ENCODE measurements around the gene GPR18.
"Not testable (repeated sequence)": the region's sequence is repeated elsewhere in the genome, so short reads cannot be mapped to it uniquely, and the experiment has no call there.

The GPR18 gene

GRCh38 chr13:99227909-99228688, 30.1 kb downstream of the GPR18 start:
- no peak for DNase-seq

- DNase-seq: no peak
Measured at GRCh38 chr13:99227331-99227900, 30.8 kb downstream of the GPR18 start.

GRCh38 chr13:99226513-99226912, 31.7 kb downstream of the GPR18 start:
- DNase-seq: no peak

- no peak for DNase-seq
Measured at GRCh38 chr13:99225078-99225477, 33.1 kb downstream of the GPR18 start.

GRCh38 chr13:99224021-99224420, 34.2 kb downstream of the GPR18 start:
- DNase-seq: no peak

GRCh38 chr13:99223587-99223986, 34.6 kb downstream of the GPR18 start:
- DNase-seq: no peak

GRCh38 chr13:99221567-99222239, 36.5 kb downstream of the GPR18 start:
- no peak for DNase-seq

GRCh38 chr13:99220199-99220935, 37.8 kb downstream of the GPR18 start:
- DNase-seq: no peak

- no peak for DNase-seq
Measured at GRCh38 chr13:99218969-99219368, 39.2 kb downstream of the GPR18 start.

- no peak for DNase-seq
Measured at GRCh38 chr13:99218545-99218944, 39.6 kb downstream of the GPR18 start.

- no peak for DNase-seq
Measured at GRCh38 chr13:99218126-99218525, 40.1 kb downstream of the GPR18 start.

GRCh38 chr13:99217461-99218110, 40.6 kb downstream of the GPR18 start:
- no peak for DNase-seq

- DNase-seq: no peak
Measured at GRCh38 chr13:99215184-99215830, 42.9 kb downstream of the GPR18 start.

GRCh38 chr13:99214731-99215130, 43.4 kb downstream of the GPR18 start:
- DNase-seq: no peak

- no peak for DNase-seq
Measured at GRCh38 chr13:99214232-99214631, 43.9 kb downstream of the GPR18 start.

- DNase-seq: no peak
Measured at GRCh38 chr13:99211421-99212035, 46.7 kb downstream of the GPR18 start.

- not testable (repeated sequence) for DNase-seq
Measured at GRCh38 chr13:99210627-99211026, 47.6 kb downstream of the GPR18 start.

GRCh38 chr13:99208845-99209527, 49.2 kb downstream of the GPR18 start:
- DNase-seq: no peak

GRCh38 chr13:99208185-99208584, 50.0 kb downstream of the GPR18 start:
- no peak for DNase-seq

- no peak for DNase-seq
Measured at GRCh38 chr13:99207511-99207910, 50.7 kb downstream of the GPR18 start.

GRCh38 chr13:99206873-99207272, 51.3 kb downstream of the GPR18 start:
- DNase-seq: no peak
